Smooth muscle cell (in vitro differentiated cells): ENCODE data around the gene TMEM204. TPM values are rescaled to one million over a fixed set of nuclear protein-coding genes. Genes with fewer than 3 reads are reported as not detected.

Experiments
- DNase-seq: peaks from one replicate; lab custom pipeline; 2025; ENCODE audit not compliant: unreplicated experiment; lab: John Stamatoyannopoulos, UW
- H2AFZ ChIP-seq: fragments of 200-600 bp; sonication (generic); 2 replicates; pipeline ENCODE4 v1.6.0; 2016; ENCODE audit warnings: antibody characterized with exemption, low read depth, mild to moderate bottlenecking
- H3F3A ChIP-seq: fragments of 200-600 bp; sonication (generic); 2 replicates; pipeline ENCODE4 v1.6.0; 2017; ENCODE audit warnings: antibody characterized with exemption, low read depth
- H3K27ac ChIP-seq: fragments of 200-600 bp; sonication (generic); 2 replicates; pipeline ENCODE4 v1.5.1; 2016; ENCODE audit warnings: low read depth, mild to moderate bottlenecking
- H3K27me3 ChIP-seq: fragments of 200-600 bp; sonication (generic); 2 replicates; pipeline ENCODE4 v1.6.1; 2016; ENCODE audit warnings: low read depth, mild to moderate bottlenecking
- H3K36me3 ChIP-seq: fragments of 200-600 bp; sonication (generic); 2 replicates; pipeline ENCODE4 v1.5.1; 2016; ENCODE audit warnings: low read depth
- H3K4me1 ChIP-seq: fragments of 200-600 bp; sonication (generic); 2 replicates; pipeline ENCODE4 v1.5.1; 2016; ENCODE audit warnings: low read depth
- H3K4me2 ChIP-seq: fragments of 200-600 bp; sonication (generic); 2 replicates; pipeline ENCODE4 v1.6.0; 2016; ENCODE audit warnings: mild to moderate bottlenecking
- H3K4me3 ChIP-seq: fragments of 200-600 bp; sonication (generic); 2 replicates; pipeline ENCODE4 v1.5.1; 2016; ENCODE audit warnings: mild to moderate bottlenecking
- H3K79me2 ChIP-seq: fragments of 200-600 bp; sonication (generic); 2 replicates; pipeline ENCODE4 v1.6.0; 2016; ENCODE audit warnings: low read depth, mild to moderate bottlenecking
- H3K9ac ChIP-seq: fragments of 200-600 bp; sonication (generic); 2 replicates; pipeline ENCODE4 v1.6.0; 2016; ENCODE audit warnings: low read depth
- H3K9me3 ChIP-seq: fragments of 200-600 bp; sonication (generic); replicated peaks from 2 replicates; pipeline ENCODE4 v1.5.1; 2016; ENCODE audit warnings: low read depth
- H4K20me1 ChIP-seq: fragments of 200-600 bp; sonication (generic); 2 replicates; pipeline ENCODE4 v1.6.0; 2016; ENCODE audit warnings: low read depth
- CTCF ChIP-seq: fragments of 200-600 bp; sonication (generic); IDR thresholded peaks from 2 replicates; pipeline ENCODE4 v1.5.1; 2017; ENCODE audit warnings: borderline replicate concordance, mild to moderate bottlenecking, antibody characterized with exemption; ENCODE audit not compliant: insufficient read depth, poor library complexity, severe bottlenecking
- WGBS: methylation state at CpG from one replicate; pipeline ENCODE4 v1.1.7; 2016; ENCODE audit warnings: low lambda C conversion rate; 5-methylcytosine and 5-hydroxymethylcytosine counted together
- polyA plus RNA-seq: library from polyadenylated mRNA; unstranded; fragments of >200 nt; fragmentation: Nextera tagmentation; extraction: Ambion mirVana; gene quantifications from 2 replicates; pipeline ENCODE4 v1.2.1, GENCODE V29; 2016
- total RNA-seq: library from RNA; depleted of rRNA; stranded (reverse); fragments of >200 nt; gene quantifications from 2 replicates; pipeline ENCODE4 v1.2.3, GENCODE V29; 2014

The TMEM204 gene
- 0.31 and 0.90 TPM in 2 replicates for total RNA-seq
- 3.0 and 4.2 TPM in 2 replicates for polyA plus RNA-seq

GRCh38 chr16:1533443-1533951, at the start of gene TMEM204:
Gene TMEM204 (plus strand): TSS chr16:1533666. CDS start chr16:1534276, 610 bp downstream.
- Histone ChIP-seq H4K20me1 (no peaks in the 10 kb centered on the region), H3F3A (peaks cover 4% of the 10 kb centered on the region), H3K27ac (peak within 1 kb of the TSS; percentile 34), H3K4me3 (peak within 1 kb of the TSS; percentile 10), H2AFZ (no peak within 1 kb of the TSS), H3K9me3 (no peaks in the 10 kb centered on the region), H3K4me2 (peak within 1 kb of the TSS; percentile 14), H3K36me3 (no peaks in the 10 kb centered on the region), H3K79me2 (peaks cover 22% of the 10 kb centered on the region), H3K9ac (no peak within 1 kb of the TSS), H3K27me3 (no peaks in the 10 kb centered on the region), H3K4me1 (no peaks in the 10 kb centered on the region)
- WGBS = 73% methylated on average over 26 of the region's 27 CpGs
- TF ChIP-seq CTCF = no peak
- no peak for DNase-seq

GRCh38 chr16:1485847-1486496, 47.5 kb upstream of the TMEM204 start:
- DNase-seq = no peak
- Histone ChIP-seq H3K79me2 (no peaks in the 10 kb centered on the region), H3K4me3 (no peak overlapping the region), H3K4me2 (no peak overlapping the region), H3K9me3 (no peaks in the 10 kb centered on the region), H3K27me3 (no peaks in the 10 kb centered on the region), H3K27ac (no peak overlapping the region), H3K9ac (no peak overlapping the region), H3K36me3 (no peaks in the 10 kb centered on the region), H4K20me1 (no peaks in the 10 kb centered on the region), H3K4me1 (no peaks in the 10 kb centered on the region), H3F3A (no peaks in the 10 kb centered on the region), H2AFZ (no peak overlapping the region)
- WGBS = 90% methylated on average over 38 of the region's 40 CpGs
- TF ChIP-seq CTCF = no peak

GRCh38 chr16:1486551-1487390, 46.7 kb upstream of the TMEM204 start:
- DNase-seq = no peak
- Histone ChIP-seq H4K20me1 (no peaks in the 10 kb centered on the region), H2AFZ (no peak overlapping the region), H3K4me3 (no peak overlapping the region), H3K4me2 (no peak overlapping the region), H3K27me3 (no peaks in the 10 kb centered on the region), H3K4me1 (no peaks in the 10 kb centered on the region), H3K9ac (no peak overlapping the region), H3K27ac (no peak overlapping the region), H3F3A (no peaks in the 10 kb centered on the region), H3K9me3 (no peaks in the 10 kb centered on the region), H3K79me2 (no peaks in the 10 kb centered on the region), H3K36me3 (no peaks in the 10 kb centered on the region)
- 91% methylated on average over 33 of the region's 33 CpGs for WGBS
- TF ChIP-seq CTCF = no peak
